Osteocyte (in vitro differentiated cells): Measurements from ENCODE around the gene FGL2. TPM values are rescaled to one million over a fixed set of nuclear protein-coding genes. Genes with fewer than 3 reads are reported as not detected.

ENCODE experiments used
- DNase-seq: peaks from one replicate; pipeline ENCODE4 v3.0.0; 2021; ENCODE audit warnings: mixed read lengths; ENCODE audit not compliant: unreplicated experiment; ENCODE audit errors: extremely low spot score
- H3K27ac Mint-ChIP-seq: one replicate; pipeline ENCODE4 v1.8.0; 2021; ENCODE audit warnings: mild to moderate bottlenecking, mixed read lengths; ENCODE audit not compliant: unreplicated experiment
- H3K27me3 Mint-ChIP-seq: one replicate; pipeline ENCODE4 v1.8.0; 2021; ENCODE audit warnings: mixed read lengths; ENCODE audit not compliant: unreplicated experiment
- H3K36me3 Mint-ChIP-seq: one replicate; pipeline ENCODE4 v1.8.0; 2021; ENCODE audit warnings: mixed read lengths; ENCODE audit not compliant: unreplicated experiment
- H3K4me1 Mint-ChIP-seq: one replicate; pipeline ENCODE4 v1.8.0; 2021; ENCODE audit warnings: mixed read lengths; ENCODE audit not compliant: unreplicated experiment
- H3K4me3 Mint-ChIP-seq: one replicate; pipeline ENCODE4 v1.8.0; 2021; ENCODE audit warnings: mild to moderate bottlenecking, moderate library complexity, mixed read lengths; ENCODE audit not compliant: unreplicated experiment
- H3K9me3 Mint-ChIP-seq: one replicate; pipeline ENCODE4 v1.8.0; 2021; ENCODE audit warnings: mixed read lengths; ENCODE audit not compliant: unreplicated experiment
- CTCF ChIP-seq: fragments of 200-600 bp; sonication (generic); IDR thresholded peaks from 2 replicates; pipeline ENCODE4 v1.5.0; 2021; ENCODE audit warnings: antibody characterized with exemption, mild to moderate bottlenecking, moderate library complexity
- total RNA-seq: library from RNA; stranded (reverse); gene quantifications from 2 replicates; pipeline ENCODE4 v1.2.1, GENCODE V29; 2021

Gene FGL2
- total RNA-seq, 1 donor from 2014 or later, result 0.16 TPM

DNA sequence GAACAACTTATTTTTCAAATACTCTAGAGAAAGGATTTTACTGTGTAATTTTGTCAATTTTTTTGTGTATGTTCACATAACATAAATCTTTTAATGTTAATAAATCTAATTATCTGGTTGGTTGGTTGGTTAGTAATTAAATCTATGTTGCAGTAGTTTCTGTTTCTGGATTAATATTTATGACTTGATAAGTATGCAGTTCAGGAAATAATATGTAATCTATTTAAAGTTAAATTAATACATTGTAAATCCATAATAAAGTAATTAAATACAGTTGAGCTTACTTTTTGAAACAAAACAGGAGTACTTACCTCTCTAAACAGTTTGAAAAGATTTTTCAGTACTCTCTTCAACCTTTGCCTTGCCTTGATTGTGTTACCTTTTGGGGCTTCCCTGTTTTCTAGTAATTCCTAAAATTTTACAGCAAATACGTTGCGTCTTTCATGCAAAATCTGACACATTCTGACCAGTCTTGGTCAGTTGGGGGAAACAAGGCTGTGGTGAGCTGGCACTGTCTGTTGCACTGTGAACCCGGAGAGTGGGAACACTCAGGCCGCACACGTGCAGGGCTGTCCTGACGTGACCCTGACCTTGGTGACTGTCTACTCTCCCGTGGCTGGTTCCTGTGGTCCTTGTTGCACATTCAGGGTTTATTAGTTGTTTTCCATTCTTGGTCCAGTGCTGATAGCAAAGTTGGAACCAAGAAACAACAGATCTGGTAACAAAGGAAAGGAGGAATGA, 45.6 kb upstream of the FGL2 start:
- H3K4me1 Mint-ChIP-seq, result peaks cover 5% of the 10 kb centered on the region
- peaks cover 3% of the 10 kb centered on the region for H3K36me3 Mint-ChIP-seq
- H3K27ac Mint-ChIP-seq, result no peak overlapping the region

DNA sequence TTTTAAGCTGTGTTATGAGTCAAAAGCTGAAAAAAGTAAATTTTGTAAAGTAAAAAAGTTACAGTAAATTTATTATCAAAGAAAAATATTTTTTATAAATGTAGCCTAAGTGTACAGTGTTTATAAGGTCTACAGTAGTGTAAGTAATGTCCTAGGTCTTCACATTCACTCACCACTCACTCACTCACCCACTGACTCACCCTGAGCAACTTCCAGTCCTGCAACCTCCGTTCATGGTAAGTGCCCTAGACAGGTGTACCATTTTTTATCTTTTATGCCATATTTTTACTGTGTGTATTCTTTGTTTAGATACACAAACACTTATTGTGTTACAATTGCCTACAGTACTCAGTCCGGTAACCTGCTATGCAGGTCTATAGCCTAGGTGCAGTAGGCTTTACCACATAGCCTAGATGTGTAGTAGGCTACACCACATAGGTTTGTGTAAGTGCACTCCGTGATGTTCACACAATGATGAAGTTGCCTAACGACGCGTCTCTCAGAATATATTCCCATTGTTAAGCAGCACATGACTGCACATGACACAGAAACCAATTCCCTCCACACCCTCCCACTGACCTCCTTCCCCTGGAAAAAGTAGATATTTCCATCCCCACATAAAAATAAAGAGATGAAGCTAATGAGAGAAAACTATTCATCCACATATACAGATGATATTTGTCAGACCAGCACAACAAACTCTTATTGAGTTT, 44.8 kb upstream of the FGL2 start:
- peaks cover 5% of the 10 kb centered on the region for H3K4me1 Mint-ChIP-seq

More for the DNA sequence above, 45.6 kb upstream of the FGL2 start:
- Mint-ChIP-seq H3K9me3 (no peaks in the 10 kb centered on the region), H3K4me3 (no peak overlapping the region), H3K27me3 (no peaks in the 10 kb centered on the region)
- no peak for TF ChIP-seq CTCF
- no peak for DNase-seq

GRCh38 chr7:77242554-77242953, 42.9 kb upstream of the FGL2 start:
- Mint-ChIP-seq H3K27ac (no peak overlapping the region), H3K4me3 (no peak overlapping the region), H3K9me3 (no peaks in the 10 kb centered on the region), H3K4me1 (peaks cover 14% of the 10 kb centered on the region), H3K27me3 (no peaks in the 10 kb centered on the region), H3K36me3 (peaks cover 3% of the 10 kb centered on the region)
- no peak for DNase-seq
- no peak for TF ChIP-seq CTCF

More for the DNA sequence above, 44.8 kb upstream of the FGL2 start:
- no peak for DNase-seq
- H3K27me3 Mint-ChIP-seq, result no peaks in the 10 kb centered on the region
- H3K9me3 Mint-ChIP-seq, result no peaks in the 10 kb centered on the region
- H3K36me3 Mint-ChIP-seq, result peaks cover 3% of the 10 kb centered on the region
- TF ChIP-seq CTCF, result no peak
- H3K27ac Mint-ChIP-seq, result no peak overlapping the region
- no peak overlapping the region for H3K4me3 Mint-ChIP-seq

DNA sequence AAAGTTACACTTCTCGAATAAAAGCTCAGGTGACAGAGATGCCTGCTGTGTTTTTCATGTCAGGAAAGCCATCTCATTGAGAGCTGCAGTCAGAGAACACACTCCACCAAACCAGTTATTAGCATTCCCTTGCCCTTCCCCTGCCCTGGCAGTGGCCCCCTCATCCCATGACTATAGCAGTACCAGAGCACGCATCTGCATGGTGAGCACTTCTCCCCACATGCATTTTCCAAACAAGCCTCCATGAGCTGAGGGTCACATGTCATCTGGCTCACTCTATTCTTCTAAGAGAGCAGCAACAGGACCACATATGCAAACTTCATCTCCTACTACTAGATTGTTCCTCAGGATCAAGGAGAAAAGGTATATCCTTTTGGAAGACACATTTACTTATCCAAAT, 42.4 kb upstream of the FGL2 start:
- H3K27ac Mint-ChIP-seq, result no peak overlapping the region
- peaks cover 3% of the 10 kb centered on the region for H3K36me3 Mint-ChIP-seq
- H3K27me3 Mint-ChIP-seq, result no peaks in the 10 kb centered on the region
- peaks cover 14% of the 10 kb centered on the region for H3K4me1 Mint-ChIP-seq
- H3K4me3 Mint-ChIP-seq, result no peak overlapping the region
- H3K9me3 Mint-ChIP-seq, result no peaks in the 10 kb centered on the region
- TF ChIP-seq CTCF, result no peak
- no peak for DNase-seq

GRCh38 chr7:77239471-77239870, 39.9 kb upstream of the FGL2 start:
- Mint-ChIP-seq H3K4me1 (peaks cover 9% of the 10 kb centered on the region), H3K27ac (no peak overlapping the region), H3K27me3 (no peaks in the 10 kb centered on the region), H3K4me3 (no peak overlapping the region), H3K9me3 (no peaks in the 10 kb centered on the region), H3K36me3 (peaks cover 3% of the 10 kb centered on the region)
- no peak for TF ChIP-seq CTCF
- no peak for DNase-seq
